Breast epithelium (tissue), 3 donors: ENCODE results near the gene SLC10A2.
"Not testable (repeated sequence)": the region's sequence is repeated elsewhere in the genome, so short reads cannot be mapped to it uniquely, and the experiment has no call there.

ENCODE experiments used
- CTCF ChIP-seq, 3 donors: fragments of 450-650 bp; IDR thresholded peaks; one replicate each; pipeline ENCODE4 v1.5.1; 2016 to 2017; ENCODE audit warnings: antibody characterized with exemption in 3 of 3, mild to moderate bottlenecking in 3 of 3, moderate library complexity in 3 of 3
- POLR2A ChIP-seq: fragments of 450-650 bp; IDR thresholded peaks from one replicate; pipeline ENCODE4 v1.6.1; 2016; ENCODE audit warnings: antibody characterized with exemption, mild to moderate bottlenecking, moderate library complexity
- POLR2AphosphoS5 ChIP-seq, 3 donors: sonication (generic); formaldehyde crosslinking; IDR thresholded peaks; one replicate each; pipeline ENCODE4 v1.6.1; 2017; ENCODE audit warnings: antibody characterized with exemption in 3 of 3

- not testable (repeated sequence) for TF ChIP-seq CTCF (IDR thresholded peaks at IDR 0.05); POLR2A; POLR2AphosphoS5 (IDR thresholded peaks at IDR 0.05)
Observed at GRCh38 chr13:103103456-103103855, 37.2 kb upstream of the SLC10A2 start.
